GM20431 (cell line): ENCODE measurements around the gene TIGD1.
"Not testable (repeated sequence)": the region's sequence is repeated elsewhere in the genome, so short reads cannot be mapped to it uniquely, and the experiment has no call there.

Experiments
- in situ Hi-C: fragments of 300-500 bp; cut with MseI, MboI; formaldehyde crosslinking; loops from one replicate; pipeline ENCODE4 v1.15.0; 2020; ENCODE audit warnings: low sequenced_read_pairs; ENCODE audit not compliant: unreplicated experiment

TIGD1 gene

DNA sequence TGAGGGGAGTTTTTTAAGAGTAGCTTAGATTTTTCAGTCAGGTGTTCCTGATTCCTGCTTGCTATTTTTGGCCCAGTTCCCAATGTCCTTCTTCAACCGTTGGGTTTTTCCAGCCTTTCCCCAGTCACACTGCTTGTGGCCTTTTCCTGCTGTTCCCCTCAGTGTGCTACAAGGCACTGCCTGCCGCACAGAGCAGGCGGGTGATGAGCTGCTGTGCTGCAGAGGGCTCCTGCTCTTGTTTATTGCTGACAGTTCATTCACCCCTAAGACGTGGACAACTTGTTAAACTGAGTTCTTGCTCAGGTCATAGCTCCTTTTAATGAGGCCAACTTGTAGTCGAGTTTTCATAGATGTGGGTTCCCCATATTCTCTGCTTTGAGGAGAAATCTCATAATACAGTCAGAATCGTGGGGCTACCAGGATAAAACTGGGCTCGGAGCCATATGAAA lies 20.7 kb upstream of the TIGD1 start:
- in situ Hi-C loops, result no loop called here

DNA sequence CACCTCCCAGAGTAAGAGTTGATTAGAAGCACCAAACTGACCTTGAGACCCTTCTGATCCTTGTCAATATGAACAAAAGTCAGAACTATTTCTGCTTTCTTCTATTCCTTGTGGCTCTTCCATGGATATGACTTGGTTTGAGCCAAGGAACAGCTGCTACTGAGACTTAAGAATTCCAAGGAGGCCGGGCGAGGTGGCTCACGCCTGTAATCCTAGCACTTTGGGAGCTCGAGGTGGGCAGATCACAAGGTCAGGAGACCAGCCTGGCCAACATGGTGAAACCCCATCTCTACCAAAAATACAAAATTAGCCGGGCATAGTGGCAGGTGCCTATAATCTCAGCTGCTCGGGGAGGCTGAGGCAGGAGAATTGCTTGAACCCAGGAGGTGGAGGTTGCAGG lies 20.1 kb upstream of the TIGD1 start:
- in situ Hi-C loops, result not testable (repeated sequence)

DNA sequence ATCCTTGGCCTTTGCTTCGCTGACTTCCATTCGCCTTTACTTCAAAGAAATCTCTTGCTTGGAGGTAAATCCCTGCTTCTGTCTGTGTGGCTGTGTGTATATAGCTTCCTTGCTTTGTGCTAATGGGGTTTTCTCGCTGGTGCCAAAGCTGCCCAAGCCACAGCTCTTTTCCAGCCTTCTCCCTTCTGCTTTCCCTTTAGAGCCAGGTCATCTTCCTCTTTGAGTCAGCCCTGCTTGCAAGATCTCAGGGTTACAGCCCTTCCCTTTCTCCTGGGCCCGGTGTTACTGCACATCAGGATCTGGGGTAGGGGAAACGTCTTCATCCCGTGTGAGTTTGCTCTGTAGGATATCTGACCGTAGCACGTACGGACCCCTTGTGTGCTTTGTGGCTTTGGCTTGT lies 19.2 kb upstream of the TIGD1 start:
- in situ Hi-C loops, result no loop called here

DNA sequence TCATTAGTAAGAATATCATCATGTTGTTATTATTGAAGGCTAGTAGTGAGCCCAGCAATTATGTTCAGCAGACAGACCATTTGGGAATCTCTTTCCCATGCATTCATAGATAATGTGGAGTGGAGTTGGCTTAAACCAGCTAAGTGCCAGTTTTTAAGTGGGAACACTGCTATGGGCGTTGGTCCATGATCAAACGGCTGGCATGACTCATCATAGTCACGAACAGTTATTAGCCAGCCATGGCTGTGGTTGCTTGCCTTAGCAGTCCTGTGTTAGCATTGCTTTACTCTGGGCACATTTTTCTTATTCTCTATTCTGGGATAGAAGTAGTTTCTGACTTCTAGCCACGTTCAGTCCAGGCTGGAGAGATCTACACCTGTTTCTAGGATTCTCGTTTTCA lies 17.8 kb upstream of the TIGD1 start:
- in situ Hi-C loops, result no loop called here

DNA sequence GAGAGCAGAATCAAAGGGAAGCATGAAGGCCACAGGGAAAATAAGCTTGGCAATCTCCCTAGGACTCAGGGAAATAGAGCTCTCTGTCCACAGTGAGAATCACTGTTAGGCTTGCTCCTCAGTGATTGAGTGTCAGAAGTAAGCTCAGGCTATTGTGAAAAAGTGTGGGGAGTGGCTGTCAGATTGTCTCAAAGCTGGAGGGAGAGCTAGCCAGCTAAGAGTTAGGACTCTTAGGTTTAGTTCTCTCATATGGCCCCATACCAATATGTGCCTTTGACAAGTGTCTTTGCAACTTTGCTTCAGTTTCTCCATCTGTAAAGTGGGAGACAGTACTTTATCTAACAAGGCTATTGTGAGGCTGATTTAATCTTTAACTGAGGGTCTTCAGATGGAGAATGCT lies 17.4 kb upstream of the TIGD1 start:
- in situ Hi-C loops, result no loop called here

DNA sequence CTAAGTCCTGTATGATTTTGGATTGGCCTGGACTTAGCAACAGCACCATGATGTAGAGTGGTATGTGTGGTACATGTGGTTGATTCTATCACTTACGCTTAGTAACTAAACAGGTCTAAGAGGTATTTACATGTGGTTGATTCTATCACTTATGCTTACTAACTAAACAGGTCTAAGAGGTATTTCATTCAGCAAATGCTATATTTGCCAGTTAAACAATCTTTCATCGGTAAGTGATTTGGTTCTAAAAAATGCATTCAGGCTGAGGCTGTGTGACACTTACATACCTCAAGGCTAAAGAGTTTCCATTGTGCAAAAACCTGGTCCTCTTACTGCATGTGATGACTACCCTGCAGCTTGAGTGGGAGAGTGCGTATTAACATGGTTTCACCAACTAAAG lies 13.2 kb upstream of the TIGD1 start:
- in situ Hi-C loops, result no loop called here

DNA sequence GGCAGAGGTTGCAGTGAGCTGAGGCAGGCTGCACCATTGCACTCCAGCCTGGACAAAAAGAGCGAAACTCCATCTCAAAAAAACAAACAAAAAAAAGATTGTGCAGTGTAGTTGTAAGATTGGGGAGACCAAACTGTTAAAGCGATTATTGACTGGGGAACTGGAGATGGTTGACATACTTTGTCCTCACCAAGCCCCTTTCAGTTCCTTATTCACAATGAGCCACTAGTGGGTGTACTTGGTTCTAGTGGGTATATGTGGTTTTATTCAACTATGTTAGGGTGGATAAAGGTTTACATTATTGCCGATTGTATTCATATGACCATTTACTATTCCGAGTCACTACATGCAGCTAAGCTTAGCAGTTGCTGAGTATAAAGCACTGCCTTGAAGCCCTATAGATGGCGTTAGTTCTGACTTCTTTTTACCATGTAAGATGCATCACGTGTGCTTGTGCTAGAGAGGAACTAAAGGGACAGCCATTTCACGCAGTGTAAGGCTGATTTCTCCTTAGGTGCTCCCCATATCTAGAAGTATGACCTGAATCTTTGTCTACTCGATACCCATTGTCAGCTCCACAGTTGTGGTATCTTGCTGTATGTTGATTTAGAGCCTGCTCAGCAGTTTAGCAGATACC lies 12.3 kb upstream of the TIGD1 start:
- in situ Hi-C loops, result no loop called here

DNA sequence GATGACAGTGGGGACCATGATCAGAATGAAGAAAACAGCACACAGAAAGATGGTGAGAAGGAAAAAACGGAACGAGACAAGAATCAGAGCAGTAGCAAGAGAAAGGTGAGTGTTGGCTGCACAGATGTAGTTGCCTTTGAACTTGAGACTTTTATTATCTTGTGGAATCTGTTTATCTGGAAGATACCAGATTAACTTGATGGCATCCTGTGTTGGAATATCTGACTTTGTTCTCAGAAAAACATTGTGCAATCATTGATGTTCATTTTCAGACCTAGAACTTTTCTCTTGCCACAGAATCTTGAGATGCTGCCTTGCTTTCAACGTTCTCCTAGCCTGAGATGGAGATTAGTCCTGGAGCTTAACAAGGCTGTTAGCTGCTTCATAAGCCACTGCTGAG lies 6.1 kb upstream of the TIGD1 start:
- in situ Hi-C loops, result no loop called here

DNA sequence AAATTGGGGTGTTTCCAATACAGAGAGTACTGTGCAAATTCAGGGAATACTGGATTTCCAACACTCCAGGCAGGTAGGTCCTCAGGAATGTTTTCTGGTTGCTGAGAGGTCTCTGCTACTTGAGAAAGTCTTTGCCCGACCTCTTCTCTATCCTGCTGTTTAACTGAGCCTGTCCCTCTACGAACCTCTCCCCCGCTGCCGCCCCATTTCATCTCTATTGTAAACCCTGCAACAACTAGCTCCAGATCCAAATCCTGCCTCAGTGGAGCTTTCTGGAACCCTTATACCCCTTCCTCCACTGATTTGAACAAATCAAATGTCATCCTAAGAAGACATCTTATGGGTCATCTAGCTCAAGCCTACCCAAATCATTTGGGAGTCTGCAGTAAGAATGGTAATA lies 1.4 kb upstream of the TIGD1 start:
- in situ Hi-C loops, result no loop called here

DNA sequence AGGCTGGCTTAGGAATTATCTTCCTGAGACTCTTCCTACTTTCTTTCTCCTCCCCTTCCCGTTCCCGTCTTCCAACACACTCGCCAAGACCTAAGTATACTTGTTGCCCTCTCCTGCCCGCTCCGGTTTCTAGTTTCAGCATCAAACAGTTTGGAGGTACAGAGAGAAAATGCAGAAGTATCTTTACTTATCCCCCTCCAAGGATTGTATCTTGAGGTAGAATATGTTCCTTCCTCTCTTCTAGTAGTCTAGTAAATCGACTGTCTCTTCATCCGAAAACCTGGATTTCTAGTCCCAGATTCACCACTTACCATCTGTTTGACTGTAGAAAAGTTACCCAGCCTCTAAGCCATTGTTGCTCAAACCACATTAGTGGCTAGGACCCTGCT lies 887 bp upstream of the TIGD1 start:
- in situ Hi-C loops, result no loop called here

DNA sequence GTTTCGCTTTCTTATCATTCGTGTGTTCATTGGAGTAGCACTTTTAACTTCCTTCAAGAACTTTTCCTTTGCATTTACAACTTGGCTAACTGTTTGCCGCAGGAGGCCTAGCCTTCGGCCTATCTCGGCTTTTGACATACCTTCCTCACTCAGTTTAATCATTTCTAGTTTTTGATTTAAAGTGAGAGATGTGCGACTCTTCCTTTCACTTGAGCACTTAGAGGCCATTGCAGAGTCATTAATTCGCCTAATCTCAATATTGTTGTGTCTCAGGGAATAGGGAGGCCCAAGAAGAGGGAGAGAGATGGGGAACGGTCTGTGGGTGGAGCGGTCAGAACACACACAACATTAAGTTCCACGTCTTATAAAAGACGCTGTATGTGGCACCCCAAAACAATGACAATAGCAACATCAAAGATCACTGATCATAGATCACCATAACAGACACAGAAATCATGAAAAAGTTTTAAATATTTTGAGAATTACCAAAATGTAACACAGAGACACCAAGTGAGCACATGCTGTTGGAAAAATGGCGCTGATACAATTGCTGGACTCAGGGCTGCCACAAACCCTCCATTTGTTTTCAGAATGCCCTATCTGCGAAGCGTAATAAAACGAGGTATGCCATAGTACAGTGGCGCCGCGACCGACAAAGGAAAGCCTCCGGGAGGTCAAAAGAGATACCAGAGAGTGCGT lies 553 bp downstream of the TIGD1 start:
- in situ Hi-C loops, result no loop called here

DNA sequence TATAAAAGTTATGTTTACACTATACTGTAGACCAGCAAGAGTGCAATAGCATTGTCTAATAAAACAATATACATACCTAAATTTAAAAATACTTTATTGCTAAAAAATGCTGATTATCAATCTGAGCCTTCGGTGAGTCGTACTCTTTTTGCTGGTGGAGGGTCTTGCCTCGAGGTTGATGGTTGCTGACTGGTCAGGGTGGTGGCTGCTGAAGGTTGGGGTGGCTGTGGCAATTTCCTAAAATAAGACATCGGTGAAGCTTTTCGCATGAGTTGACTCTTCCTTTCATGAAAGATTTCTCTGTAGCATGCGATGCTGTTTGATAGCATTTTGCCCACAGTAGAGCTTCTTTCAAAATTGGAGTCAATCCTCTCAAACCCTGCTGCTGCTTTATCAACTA lies 2.4 kb downstream of the TIGD1 start:
- in situ Hi-C loops, result no loop called here

DNA sequence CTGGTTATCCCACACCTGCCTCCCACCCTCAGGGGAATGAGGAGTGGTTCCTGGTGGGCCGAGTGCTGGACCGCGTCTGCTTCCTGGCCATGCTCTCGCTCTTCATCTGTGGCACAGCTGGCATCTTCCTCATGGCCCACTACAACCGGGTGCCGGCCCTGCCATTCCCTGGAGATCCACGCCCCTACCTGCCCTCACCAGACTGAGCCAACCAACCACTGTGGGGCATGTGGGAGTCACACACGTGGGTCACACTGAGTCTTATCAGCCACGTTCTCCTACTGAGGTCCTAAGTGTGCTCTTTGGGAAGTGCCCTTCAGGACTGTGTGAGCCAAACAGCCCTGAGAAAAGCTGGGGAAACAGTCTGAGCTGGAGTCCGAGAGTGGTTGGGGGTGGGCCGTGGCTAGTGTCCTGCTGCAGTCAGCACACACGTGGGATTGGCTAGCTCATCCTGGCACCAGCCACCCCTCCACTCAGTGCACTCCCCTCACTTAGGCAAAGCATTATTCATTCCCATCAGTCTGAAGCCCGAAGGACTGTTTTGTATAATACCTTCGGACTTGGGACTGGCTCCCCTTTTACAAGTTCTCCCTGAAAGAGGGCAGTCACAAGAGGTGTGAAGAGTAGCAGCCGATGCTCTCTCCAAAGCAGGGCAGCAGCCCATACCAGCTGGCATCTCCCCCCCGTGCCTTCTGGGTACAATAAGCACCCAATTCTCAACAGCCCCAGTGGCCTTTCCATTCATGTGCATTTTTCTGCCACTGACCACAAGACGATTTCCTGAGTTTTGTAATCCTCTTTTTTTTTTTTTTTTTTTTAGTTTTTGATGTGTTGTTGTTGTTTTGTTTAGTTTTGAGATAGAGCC lies 4.6 kb downstream of the TIGD1 start:
- in situ Hi-C loops, result no loop called here

DNA sequence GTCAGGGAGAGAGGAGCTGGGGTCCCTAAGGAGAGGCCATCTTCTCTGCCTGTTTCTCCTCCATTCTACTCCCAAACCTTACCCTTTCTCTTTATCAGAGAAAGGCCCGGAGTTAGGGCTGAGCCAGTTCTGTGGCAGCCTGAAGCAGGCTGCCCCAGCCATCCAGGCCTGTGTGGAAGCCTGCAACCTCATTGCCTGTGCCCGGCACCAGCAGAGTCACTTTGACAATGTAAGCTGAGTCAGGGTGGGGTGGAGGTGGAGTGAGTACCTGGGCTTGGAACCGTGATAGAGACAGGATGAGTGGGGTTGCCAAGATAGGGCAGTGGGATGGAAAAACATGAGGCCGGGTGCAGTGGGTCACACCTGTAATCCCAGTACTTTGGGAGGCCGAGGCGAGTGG lies 5.7 kb downstream of the TIGD1 start:
- in situ Hi-C loops, result no loop called here

DNA sequence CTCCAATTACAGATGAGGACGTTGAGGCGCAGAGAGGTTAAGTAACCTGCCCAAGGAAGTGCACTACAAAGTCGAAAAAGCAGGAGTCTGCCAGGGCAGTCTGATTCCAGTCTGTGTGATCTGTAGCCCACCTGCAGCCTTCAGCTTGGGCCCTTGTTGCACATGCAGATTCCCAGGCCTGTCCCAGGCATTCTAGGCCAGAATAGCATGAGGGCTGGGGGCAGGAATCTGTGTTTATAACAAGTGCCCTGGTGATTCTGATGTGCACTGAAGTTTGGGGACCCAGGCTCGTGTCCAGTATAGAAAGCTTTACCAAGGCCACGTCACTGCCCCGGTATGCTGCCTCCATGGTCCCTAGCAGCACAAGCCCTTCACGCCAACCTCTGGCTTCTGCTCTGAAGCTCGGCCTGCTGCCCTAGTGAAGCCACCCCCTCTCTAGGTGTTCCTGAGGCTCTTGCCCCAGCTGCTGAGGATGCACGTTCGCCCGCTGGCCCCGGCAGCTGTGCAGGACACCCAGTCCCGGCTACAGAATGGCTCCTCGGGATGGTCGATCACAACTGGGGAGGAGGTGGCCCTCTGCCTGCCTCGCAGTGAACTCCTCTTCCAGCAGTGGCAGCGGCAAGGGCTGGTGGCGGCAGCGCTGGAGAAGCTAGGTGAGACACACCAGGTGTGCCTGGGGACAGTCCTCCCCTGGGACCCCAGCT lies 6.3 kb downstream of the TIGD1 start:
- in situ Hi-C loops, result no loop called here

DNA sequence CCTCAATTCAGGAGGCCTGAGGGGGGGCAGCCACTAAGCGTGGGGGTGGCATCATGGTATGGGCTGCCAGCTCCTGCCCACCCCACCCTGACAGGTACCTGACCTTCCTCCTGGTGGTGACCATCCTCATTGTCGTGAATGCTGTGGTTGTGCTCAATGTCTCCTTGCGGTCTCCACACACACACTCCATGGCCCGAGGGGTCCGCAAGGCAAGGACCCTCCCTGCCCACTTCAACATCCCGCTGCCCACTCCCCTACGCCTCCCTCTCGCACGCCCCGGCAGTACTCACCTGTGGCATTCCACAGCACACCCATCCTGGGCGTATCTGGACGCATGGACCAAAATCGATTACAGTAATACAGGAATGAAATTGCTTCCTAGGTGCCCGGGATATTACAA lies 6.9 kb downstream of the TIGD1 start:
- in situ Hi-C loops, result no loop called here

DNA sequence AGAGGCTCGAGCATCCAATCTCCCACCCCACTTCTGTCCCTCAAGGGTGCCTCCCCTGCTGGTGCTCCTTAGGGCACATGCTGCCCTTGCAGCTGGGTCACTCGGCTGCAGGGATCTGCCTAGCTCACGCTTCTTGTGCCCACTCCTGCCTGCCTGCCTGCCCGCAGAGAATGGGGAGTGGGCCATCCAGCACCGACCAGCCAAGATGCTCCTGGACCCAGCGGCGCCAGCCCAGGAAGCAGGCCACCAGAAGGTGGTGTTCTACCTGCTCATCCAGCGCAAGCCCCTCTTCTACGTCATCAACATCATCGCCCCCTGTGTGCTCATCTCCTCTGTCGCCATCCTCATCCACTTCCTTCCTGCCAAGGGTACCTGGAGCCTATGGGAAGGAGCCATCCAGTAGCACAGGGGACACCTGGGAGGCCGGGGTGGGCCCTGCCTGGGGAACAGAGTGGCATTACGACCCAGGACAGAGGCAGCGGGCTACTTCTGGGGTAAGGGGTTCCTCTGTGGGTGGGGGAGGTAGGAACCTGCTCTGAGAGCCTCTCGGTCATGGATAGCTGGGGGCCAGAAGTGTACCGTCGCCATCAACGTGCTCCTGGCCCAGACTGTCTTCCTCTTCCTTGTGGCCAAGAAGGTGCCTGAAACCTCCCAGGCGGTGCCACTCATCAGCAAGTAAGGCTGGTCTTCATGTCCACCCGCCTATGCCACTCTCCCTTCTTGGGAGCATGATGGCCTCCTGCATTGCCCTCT lies 7.5 kb downstream of the TIGD1 start:
- in situ Hi-C loops, result no loop called here

DNA sequence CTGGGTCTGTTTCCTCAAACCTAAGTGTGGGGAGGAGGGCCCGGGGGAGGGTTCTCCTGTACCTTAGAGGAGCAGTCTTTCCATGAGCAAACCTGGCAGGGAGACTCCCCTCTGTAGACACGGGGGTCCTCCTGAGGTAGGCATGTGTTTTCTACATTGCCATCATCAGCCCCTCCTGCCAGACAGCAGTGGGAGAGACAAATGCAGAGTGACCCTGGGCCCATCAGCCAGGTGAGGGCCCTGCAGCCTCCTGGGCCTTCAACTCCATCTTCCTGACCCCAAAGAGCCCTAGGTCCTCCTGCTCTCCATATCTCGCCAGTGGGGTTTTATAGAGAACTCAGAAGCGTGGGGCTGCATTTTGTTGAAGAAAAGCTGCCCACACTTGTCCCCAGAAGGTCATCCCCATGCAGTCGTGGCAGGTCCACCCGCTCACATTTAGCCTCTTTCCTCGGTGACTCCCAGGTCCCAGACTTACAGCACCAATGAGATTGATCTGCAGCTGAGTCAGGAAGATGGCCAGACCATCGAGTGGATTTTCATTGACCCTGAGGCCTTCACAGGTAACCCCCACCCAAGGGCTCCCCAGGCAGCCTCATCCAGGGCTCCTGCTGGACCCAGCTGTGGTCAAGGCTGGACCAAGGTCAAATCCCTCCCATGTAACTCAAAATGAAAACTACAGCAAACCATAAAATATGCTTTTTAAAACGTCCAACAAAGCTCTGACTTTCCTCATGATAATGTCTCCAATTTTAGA lies 8.2 kb downstream of the TIGD1 start:
- in situ Hi-C loops, result no loop called here
